NT2/D1 (cell line): ENCODE data around the gene HTR2A.
"Not testable (repeated sequence)": the region's sequence is repeated elsewhere in the genome, so short reads cannot be mapped to it uniquely, and the experiment has no call there.

Experiments
- SUZ12 ChIP-seq: IDR thresholded peaks from 2 replicates; pipeline ENCODE4 v1.6.1; 2011; ENCODE audit not compliant: insufficient read length, insufficient read depth; ENCODE audit errors: extremely low read depth
- YY1 ChIP-seq: IDR thresholded peaks from 2 replicates; pipeline ENCODE4 v1.6.1; 2011; ENCODE audit not compliant: insufficient read length, insufficient read depth
- ZNF274 ChIP-seq: IDR thresholded peaks from 2 replicates; pipeline ENCODE4 v1.6.1; 2011; ENCODE audit warnings: mild to moderate bottlenecking, low read depth, low read length

- not testable (repeated sequence) for TF ChIP-seq SUZ12, YY1, ZNF274
These were observed 91.9 kb downstream of the HTR2A start for GRCh38 chr13:46804921-46805320.
